Measurements from ENCODE around the gene SETD3. TPM values are rescaled to one million over a fixed set of nuclear protein-coding genes. Genes with fewer than 3 reads are reported as not detected.

The SETD3 gene
- total and polyA plus RNA-seq, 2 of the 8 experiments (the other 6 are each of a cell fraction or from before 2014, with no cell fraction given): 24.0 to 64.0 TPM

DNA sequence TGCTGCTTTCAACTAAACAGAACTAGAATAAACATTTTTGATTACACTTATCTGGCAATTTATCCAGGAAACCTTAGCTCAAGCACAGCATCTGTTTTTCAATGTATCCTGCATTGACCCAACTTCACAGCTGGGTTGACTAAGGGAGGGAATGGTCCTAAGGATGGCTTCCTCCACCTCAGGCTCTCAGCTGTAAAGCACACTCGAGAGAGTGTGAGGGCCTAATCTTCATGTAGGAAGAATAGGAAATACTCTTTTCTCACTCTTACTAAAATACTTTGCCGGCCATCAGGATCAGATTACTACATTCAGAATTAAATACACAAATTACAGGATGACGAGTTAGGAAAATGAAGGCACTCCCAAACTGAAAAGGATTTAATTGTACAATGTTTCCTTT, 7.2 kb downstream of the SETD3 start (continued):
- TF ChIP-seq, protein P1, sequence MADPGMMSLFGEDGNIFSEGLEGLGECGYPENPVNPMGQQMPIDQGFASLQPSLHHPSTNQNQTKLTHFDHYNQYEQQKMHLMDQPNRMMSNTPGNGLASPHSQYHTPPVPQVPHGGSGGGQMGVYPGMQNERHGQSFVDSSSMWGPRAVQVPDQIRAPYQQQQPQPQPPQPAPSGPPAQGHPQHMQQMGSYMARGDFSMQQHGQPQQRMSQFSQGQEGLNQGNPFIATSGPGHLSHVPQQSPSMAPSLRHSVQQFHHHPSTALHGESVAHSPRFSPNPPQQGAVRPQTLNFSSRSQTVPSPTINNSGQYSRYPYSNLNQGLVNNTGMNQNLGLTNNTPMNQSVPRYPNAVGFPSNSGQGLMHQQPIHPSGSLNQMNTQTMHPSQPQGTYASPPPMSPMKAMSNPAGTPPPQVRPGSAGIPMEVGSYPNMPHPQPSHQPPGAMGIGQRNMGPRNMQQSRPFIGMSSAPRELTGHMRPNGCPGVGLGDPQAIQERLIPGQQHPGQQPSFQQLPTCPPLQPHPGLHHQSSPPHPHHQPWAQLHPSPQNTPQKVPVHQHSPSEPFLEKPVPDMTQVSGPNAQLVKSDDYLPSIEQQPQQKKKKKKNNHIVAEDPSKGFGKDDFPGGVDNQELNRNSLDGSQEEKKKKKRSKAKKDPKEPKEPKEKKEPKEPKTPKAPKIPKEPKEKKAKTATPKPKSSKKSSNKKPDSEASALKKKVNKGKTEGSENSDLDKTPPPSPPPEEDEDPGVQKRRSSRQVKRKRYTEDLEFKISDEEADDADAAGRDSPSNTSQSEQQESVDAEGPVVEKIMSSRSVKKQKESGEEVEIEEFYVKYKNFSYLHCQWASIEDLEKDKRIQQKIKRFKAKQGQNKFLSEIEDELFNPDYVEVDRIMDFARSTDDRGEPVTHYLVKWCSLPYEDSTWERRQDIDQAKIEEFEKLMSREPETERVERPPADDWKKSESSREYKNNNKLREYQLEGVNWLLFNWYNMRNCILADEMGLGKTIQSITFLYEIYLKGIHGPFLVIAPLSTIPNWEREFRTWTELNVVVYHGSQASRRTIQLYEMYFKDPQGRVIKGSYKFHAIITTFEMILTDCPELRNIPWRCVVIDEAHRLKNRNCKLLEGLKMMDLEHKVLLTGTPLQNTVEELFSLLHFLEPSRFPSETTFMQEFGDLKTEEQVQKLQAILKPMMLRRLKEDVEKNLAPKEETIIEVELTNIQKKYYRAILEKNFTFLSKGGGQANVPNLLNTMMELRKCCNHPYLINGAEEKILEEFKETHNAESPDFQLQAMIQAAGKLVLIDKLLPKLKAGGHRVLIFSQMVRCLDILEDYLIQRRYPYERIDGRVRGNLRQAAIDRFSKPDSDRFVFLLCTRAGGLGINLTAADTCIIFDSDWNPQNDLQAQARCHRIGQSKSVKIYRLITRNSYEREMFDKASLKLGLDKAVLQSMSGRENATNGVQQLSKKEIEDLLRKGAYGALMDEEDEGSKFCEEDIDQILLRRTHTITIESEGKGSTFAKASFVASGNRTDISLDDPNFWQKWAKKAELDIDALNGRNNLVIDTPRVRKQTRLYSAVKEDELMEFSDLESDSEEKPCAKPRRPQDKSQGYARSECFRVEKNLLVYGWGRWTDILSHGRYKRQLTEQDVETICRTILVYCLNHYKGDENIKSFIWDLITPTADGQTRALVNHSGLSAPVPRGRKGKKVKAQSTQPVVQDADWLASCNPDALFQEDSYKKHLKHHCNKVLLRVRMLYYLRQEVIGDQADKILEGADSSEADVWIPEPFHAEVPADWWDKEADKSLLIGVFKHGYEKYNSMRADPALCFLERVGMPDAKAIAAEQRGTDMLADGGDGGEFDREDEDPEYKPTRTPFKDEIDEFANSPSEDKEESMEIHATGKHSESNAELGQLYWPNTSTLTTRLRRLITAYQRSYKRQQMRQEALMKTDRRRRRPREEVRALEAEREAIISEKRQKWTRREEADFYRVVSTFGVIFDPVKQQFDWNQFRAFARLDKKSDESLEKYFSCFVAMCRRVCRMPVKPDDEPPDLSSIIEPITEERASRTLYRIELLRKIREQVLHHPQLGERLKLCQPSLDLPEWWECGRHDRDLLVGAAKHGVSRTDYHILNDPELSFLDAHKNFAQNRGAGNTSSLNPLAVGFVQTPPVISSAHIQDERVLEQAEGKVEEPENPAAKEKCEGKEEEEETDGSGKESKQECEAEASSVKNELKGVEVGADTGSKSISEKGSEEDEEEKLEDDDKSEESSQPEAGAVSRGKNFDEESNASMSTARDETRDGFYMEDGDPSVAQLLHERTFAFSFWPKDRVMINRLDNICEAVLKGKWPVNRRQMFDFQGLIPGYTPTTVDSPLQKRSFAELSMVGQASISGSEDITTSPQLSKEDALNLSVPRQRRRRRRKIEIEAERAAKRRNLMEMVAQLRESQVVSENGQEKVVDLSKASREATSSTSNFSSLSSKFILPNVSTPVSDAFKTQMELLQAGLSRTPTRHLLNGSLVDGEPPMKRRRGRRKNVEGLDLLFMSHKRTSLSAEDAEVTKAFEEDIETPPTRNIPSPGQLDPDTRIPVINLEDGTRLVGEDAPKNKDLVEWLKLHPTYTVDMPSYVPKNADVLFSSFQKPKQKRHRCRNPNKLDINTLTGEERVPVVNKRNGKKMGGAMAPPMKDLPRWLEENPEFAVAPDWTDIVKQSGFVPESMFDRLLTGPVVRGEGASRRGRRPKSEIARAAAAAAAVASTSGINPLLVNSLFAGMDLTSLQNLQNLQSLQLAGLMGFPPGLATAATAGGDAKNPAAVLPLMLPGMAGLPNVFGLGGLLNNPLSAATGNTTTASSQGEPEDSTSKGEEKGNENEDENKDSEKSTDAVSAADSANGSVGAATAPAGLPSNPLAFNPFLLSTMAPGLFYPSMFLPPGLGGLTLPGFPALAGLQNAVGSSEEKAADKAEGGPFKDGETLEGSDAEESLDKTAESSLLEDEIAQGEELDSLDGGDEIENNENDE (IDR thresholded peaks at IDR 0.05; ENCODE audit: insufficient replicate concordance, low read length): no peak
- TF ChIP-seq KDM1A (IDR thresholded peaks at IDR 0.05; ENCODE audit: borderline replicate concordance, low read length) (no peak), RXRA (IDR thresholded peaks at IDR 0.05; ENCODE audit: insufficient read depth, low read depth, low read length) (no peak), SP1 (IDR thresholded peaks at IDR 0.05; ENCODE audit: low read depth, low read length) (no peak), POLR2AphosphoS5 (IDR thresholded peaks at IDR 0.05; ENCODE audit: low read depth, low read length) (no peak), RBBP5 (IDR thresholded peaks at IDR 0.05; ENCODE audit: borderline replicate concordance, low read depth, low read length) (no peak), GTF2F1 (IDR thresholded peaks at IDR 0.05; ENCODE audit: borderline replicate concordance, low read depth, low read length) (no peak), SIN3A (conservative IDR thresholded peaks at IDR 0.05 in 1 of 2, IDR thresholded peaks at IDR 0.05 in 1 of 2; ENCODE audit: low read depth in 1 of 2, low read length in 2 of 2) (no peak)
- TF ChIP-seq, protein P2, sequence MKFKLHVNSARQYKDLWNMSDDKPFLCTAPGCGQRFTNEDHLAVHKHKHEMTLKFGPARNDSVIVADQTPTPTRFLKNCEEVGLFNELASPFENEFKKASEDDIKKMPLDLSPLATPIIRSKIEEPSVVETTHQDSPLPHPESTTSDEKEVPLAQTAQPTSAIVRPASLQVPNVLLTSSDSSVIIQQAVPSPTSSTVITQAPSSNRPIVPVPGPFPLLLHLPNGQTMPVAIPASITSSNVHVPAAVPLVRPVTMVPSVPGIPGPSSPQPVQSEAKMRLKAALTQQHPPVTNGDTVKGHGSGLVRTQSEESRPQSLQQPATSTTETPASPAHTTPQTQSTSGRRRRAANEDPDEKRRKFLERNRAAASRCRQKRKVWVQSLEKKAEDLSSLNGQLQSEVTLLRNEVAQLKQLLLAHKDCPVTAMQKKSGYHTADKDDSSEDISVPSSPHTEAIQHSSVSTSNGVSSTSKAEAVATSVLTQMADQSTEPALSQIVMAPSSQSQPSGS (IDR thresholded peaks at IDR 0.05; ENCODE audit: low read length): no peak

Data from H1 (cell line).